Vagina (tissue), 2 donors: Measurements from ENCODE around the gene PICALM. TPM values are rescaled to one million over a fixed set of nuclear protein-coding genes. Genes with fewer than 3 reads are reported as not detected.
A peak's percentile ranks its signal among the peaks of the same experiment; 100 is the strongest.

Experiments
- DNase-seq, 2 donors: peaks; one replicate each; pipeline ENCODE4 v3.0.0-alpha.2; 2017; ENCODE audit errors: extremely low spot score in 2 of 2
- H3K27ac ChIP-seq: fragments of 200-600 bp; sonication (generic); one replicate; pipeline ENCODE4 v1.5.1; 2019
- H3K27me3 ChIP-seq: fragments of 200-600 bp; sonication (generic); one replicate; pipeline ENCODE4 v1.5.1; 2019
- H3K36me3 ChIP-seq, 2 donors: fragments of 200-600 bp; sonication (generic); one replicate each; pipeline ENCODE4 v1.5.1; 2017 to 2019
- H3K4me1 ChIP-seq: fragments of 200-600 bp; sonication (generic); one replicate; pipeline ENCODE4 v1.5.1; 2019
- H3K4me3 ChIP-seq, 2 donors: fragments of 200-600 bp; sonication (generic); 1 replicate in 1 of 2; 2 replicates in 1 of 2; pipeline ENCODE4 v1.5.1; 2016 to 2019
- H3K9me3 ChIP-seq: fragments of 200-600 bp; sonication (generic); one replicate; pipeline ENCODE4 v1.5.1; 2019
- POLR2A ChIP-seq, 2 donors: fragments of 450-650 bp; IDR thresholded peaks; one replicate each; pipeline ENCODE4 v1.6.1; 2017; ENCODE audit warnings: antibody characterized with exemption in 2 of 2, mild to moderate bottlenecking in 2 of 2, moderate library complexity in 2 of 2
- POLR2AphosphoS5 ChIP-seq, 2 donors: sonication (generic); formaldehyde crosslinking; IDR thresholded peaks; one replicate each; pipeline ENCODE4 v1.9.0; 2017; ENCODE audit warnings: antibody characterized with exemption in 2 of 2, mild to moderate bottlenecking in 2 of 2, low read depth in 1 of 2; ENCODE audit not compliant: insufficient read depth in 1 of 2
- intact Hi-C: fragments of 100-400 bp; cut with DNase I; formaldehyde crosslinking; loops from one replicate; pipeline ENCODE4 v1.15.1; 2023
- total RNA-seq: library from RNA; depleted of rRNA; stranded (reverse); fragments of >200 nt; gene quantifications from one replicate; pipeline ENCODE4 v1.2.3, GENCODE V29; 2016
- TF ChIP-seq, protein P1 (sequence below), 3 experiments: fragments of 450-650 bp in 2 of 3; fragments of 200-600 bp in 1 of 3; sonication (generic) in 1 of 3; IDR thresholded peaks; one replicate each; pipeline ENCODE4 v1.5.1; 2017 to 2019; ENCODE audit warnings: antibody characterized with exemption in 3 of 3, mild to moderate bottlenecking in 2 of 3, moderate library complexity in 2 of 3

The PICALM gene
- total RNA-seq, 1 donor from 2014 or later, result 237 TPM

DNA sequence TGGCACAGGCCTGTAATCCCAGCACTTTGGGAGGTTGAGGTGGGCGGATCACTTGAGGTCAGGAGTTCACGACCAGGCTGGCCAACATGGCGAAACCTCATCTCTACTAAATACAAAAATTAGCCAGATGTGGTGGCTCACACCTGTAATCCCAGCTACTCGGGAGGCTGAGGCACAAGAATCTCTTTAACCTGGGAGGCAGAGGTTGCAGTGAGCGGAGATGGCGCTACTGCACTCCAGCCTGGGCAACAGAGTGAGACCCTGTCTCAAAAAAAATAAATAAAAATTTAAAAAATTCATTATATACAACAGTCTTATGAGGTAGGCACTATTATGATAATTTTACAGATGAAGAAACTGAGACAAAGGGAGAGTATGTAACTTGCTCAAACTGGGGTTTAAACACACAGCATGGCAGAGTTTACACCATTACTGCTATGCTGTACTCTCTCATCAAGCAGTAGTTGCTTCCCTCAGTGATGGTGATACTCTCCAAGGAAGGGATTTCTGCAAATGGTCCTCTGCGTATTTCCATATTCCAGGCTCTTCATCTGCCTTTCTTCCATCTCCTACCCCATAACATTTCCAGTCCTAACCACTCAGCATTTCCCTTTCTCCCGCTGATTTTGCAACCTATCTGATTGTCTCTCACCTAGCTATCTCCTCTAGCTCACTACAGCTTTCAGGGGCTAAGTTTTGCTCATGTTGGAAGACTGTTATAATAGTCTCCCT is 118.4 kb downstream of the PICALM start:
- no peak overlapping the region for H3K4me3 ChIP-seq
- TF ChIP-seq POLR2A (IDR thresholded peaks at IDR 0.05), result no peak
- TF ChIP-seq, protein P1, sequence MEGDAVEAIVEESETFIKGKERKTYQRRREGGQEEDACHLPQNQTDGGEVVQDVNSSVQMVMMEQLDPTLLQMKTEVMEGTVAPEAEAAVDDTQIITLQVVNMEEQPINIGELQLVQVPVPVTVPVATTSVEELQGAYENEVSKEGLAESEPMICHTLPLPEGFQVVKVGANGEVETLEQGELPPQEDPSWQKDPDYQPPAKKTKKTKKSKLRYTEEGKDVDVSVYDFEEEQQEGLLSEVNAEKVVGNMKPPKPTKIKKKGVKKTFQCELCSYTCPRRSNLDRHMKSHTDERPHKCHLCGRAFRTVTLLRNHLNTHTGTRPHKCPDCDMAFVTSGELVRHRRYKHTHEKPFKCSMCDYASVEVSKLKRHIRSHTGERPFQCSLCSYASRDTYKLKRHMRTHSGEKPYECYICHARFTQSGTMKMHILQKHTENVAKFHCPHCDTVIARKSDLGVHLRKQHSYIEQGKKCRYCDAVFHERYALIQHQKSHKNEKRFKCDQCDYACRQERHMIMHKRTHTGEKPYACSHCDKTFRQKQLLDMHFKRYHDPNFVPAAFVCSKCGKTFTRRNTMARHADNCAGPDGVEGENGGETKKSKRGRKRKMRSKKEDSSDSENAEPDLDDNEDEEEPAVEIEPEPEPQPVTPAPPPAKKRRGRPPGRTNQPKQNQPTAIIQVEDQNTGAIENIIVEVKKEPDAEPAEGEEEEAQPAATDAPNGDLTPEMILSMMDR (IDR thresholded peaks at IDR 0.05), result no peak
- TF ChIP-seq POLR2AphosphoS5 (IDR thresholded peaks at IDR 0.05; ENCODE audit: insufficient read depth in 1 of 2, low read depth in 1 of 2), result no peak
- peaks cover 21% of the 10 kb centered on the region for H3K4me1 ChIP-seq
- no peaks in the 10 kb centered on the region for H3K27me3 ChIP-seq
- intact Hi-C loops, result no loop called here
- no peak for DNase-seq
- no peaks in the 10 kb centered on the region for H3K36me3 ChIP-seq
- no peak overlapping the region for H3K27ac ChIP-seq
- no peaks in the 10 kb centered on the region for H3K9me3 ChIP-seq

DNA sequence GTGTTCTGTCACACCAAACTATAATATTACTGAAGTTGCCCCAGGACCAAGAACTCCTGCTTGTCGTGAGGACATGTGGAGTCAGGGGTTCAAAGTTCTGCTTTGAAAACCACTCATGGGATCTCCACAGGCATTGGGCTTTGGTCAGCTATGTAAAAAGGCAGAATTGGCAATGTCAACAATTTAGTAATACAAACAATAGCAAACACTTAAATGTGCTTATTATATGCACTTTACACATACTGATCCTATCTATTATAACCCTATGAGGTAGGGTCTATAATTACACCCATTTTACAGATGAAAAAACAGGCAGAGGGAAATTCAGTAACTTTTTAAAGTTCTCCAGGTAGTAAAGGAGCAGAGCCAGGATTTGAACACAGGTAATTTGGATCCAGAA is 119.1 kb downstream of the PICALM start:
- Histone ChIP-seq H3K36me3 (no peaks in the 10 kb centered on the region), H3K4me1 (peaks cover 21% of the 10 kb centered on the region), H3K9me3 (no peaks in the 10 kb centered on the region), H3K27me3 (no peaks in the 10 kb centered on the region), H3K4me3 (no peak overlapping the region), H3K27ac (no peak overlapping the region)
- intact Hi-C loops, result no loop called here
- no peak for DNase-seq
- TF ChIP-seq POLR2A (IDR thresholded peaks at IDR 0.05), result no peak
- TF ChIP-seq POLR2AphosphoS5 (IDR thresholded peaks at IDR 0.05; ENCODE audit: insufficient read depth in 1 of 2, low read depth in 1 of 2), result no peak
- TF ChIP-seq, protein P1 (IDR thresholded peaks at IDR 0.05), result no peak

DNA sequence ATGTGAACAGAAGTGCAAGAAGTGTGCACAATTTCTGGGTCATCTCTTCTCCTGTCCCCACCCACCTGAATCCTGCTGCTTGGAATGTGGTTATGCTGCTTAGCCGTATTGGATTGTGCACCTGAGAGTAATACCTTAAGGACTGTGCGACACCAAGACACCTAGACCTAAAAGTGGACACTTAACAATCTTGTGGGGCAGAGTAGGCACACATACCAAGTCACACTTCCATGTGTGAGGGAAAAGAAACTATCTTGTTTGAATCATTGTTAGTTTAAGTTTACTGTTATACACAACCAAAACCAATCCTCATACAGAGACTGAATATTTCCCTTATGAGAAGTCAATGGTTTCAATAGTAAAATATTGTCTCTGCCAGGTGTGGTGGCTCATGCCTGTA is 120.0 kb downstream of the PICALM start:
- DNase-seq, result no peak
- H3K36me3 ChIP-seq, result no peaks in the 10 kb centered on the region
- no peak overlapping the region for H3K27ac ChIP-seq
- no peak overlapping the region for H3K4me3 ChIP-seq
- peaks cover 21% of the 10 kb centered on the region for H3K4me1 ChIP-seq
- H3K9me3 ChIP-seq, result no peaks in the 10 kb centered on the region
- TF ChIP-seq POLR2A (IDR thresholded peaks at IDR 0.05), result no peak
- TF ChIP-seq, protein P1 (IDR thresholded peaks at IDR 0.05), result no peak
- TF ChIP-seq POLR2AphosphoS5 (IDR thresholded peaks at IDR 0.05; ENCODE audit: insufficient read depth in 1 of 2, low read depth in 1 of 2), result no peak
- intact Hi-C loops, result no loop called here
- no peaks in the 10 kb centered on the region for H3K27me3 ChIP-seq

DNA sequence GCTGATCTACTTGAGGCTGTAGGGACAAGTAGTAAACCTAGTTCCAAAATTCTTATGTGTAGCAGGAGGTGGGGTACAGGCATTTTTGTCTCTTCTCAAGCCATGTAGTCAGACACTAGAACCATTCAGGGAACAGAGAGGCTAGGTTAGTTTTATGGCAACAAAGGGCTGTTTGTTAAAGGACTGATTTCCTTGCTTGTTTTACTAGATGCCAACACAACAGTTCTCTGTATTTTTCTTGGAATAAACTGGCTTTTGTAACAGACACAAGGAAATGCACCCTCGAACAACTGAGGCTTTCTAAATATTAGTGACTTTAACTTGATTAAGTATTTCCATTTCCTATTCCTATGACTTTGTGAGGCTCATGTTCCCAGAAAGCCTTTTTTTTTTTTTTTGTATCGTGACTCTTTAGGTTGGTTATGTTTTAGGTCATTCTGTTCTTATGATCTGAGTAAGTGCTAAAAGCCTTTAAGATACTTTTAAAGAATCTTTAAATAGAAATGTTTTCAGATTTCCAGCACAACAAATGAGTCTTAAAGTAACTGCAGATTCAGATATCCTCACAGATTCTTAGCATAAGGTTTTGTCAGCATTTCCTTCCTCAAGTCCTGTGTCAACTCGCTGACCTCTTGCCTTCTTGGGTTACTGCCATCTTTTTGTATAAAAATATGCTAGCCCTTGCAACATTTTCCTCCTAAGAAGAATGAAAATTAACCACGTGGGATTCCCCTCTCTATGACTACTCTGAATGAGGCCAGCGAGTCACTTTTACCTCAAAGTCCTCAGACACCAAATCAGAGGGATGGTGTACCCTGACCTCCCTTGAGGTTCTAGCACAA is 121.2 kb downstream of the PICALM start:
- Histone ChIP-seq H3K27me3 (no peaks in the 10 kb centered on the region), H3K36me3 (no peaks in the 10 kb centered on the region), H3K4me3 (no peak overlapping the region), H3K27ac (peak overlapping the region; percentile 55), H3K4me1 (peaks cover 21% of the 10 kb centered on the region), H3K9me3 (no peaks in the 10 kb centered on the region)
- TF ChIP-seq, protein P1 (IDR thresholded peaks at IDR 0.05), result no peak
- TF ChIP-seq POLR2AphosphoS5 (IDR thresholded peaks at IDR 0.05; ENCODE audit: insufficient read depth in 1 of 2, low read depth in 1 of 2) (peak in 1 of 2 donors; percentile 63), POLR2A (IDR thresholded peaks at IDR 0.05) (no peak)
- intact Hi-C loops, result no loop called here
- DNase-seq, result no peak
